ENCODE results near the gene SHC3.

DNA sequence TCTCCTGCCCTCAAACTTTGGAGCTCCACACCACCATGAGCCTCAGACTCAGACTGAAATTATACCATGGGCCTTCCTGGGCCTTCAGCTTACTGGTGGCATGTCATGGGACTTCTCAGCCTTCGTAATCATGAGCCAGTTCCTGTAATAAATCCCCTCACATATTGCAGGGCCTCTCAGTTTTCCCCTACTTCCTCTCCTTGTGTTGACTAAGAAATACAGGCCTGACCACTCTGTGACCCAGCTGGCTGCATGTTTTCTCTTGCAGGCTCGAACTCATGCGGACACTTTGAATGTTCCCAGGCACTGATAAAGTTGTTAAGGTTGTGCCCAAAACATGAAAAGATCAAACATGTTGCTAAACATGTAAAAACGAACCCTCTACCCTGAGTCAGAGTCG lies 26.2 kb upstream of the SHC3 start:
- TF ChIP-seq EZH2 (IDR thresholded peaks at IDR 0.05; ENCODE audit: insufficient read depth, poor library complexity, severe bottlenecking) (no peak), EZH2phosphoT487 (IDR thresholded peaks at IDR 0.05; ENCODE audit: insufficient read depth, low read depth) (no peak)
